ENCODE measurements around the gene SPATA16.
"Not testable (repeated sequence)": the region's sequence is repeated elsewhere in the genome, so short reads cannot be mapped to it uniquely, and the experiment has no call there.

Gene SPATA16

GRCh38 chr3:173140986-173141385, at the start of gene SPATA16:
Gene SPATA16, minus strand, starts transcription at chr3:173141235. Its CDS starts 23,504 bp downstream, at chr3:173117731.
- no peak for DNase-seq

- not testable (repeated sequence) for DNase-seq
Measured at GRCh38 chr3:173183022-173183421, 42.0 kb upstream of the SPATA16 start.

- DNase-seq: no peak
Measured at GRCh38 chr3:173173652-173174051, 32.6 kb upstream of the SPATA16 start.

DNA sequence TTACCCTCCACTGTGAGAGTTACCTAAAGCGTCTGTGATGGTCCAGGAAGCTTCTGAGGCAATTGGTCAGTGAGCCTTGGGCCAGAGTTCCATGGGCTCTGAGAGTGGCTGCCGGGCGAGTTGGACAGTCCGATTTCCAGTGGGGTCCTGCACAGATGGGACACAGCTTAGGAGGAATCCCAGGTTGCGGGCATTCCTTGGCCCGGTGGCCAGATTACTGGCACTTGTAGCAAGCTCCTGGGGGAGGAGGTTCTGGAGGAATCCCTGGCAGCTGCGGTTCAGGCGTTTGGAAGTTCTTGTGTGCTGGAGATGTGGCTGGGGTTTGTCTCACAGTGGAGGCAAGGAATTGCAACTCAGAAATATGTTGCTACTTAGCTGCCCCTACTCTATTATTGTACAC, 18.1 kb upstream of the SPATA16 start:
- not testable (repeated sequence) for DNase-seq

DNA sequence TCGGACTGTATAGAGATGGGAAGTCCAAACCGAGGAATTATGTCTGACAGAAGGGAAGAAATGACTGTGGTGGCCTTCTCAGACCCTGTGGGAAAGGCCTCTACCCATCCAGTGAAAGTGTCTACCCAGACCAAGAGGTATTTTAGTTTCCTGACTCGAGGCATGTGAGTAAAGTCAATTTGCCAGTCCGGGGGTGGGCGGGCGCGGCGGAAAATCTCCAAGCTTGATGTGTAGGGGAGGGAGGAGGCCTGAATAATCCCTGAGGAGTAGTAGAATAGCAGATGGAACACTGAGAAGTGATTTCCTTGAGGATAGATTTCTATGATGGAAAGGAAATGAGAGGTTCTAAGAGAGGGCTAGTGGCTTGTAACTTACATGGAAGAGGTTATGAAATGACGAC, 15.5 kb upstream of the SPATA16 start:
- not testable (repeated sequence) for DNase-seq

GRCh38 chr3:173153631-173154030, 12.6 kb upstream of the SPATA16 start:
- no peak for DNase-seq

GRCh38 chr3:173139420-173139819, 1.6 kb downstream of the SPATA16 start:
- peak; percentile 46 for DNase-seq

DNA sequence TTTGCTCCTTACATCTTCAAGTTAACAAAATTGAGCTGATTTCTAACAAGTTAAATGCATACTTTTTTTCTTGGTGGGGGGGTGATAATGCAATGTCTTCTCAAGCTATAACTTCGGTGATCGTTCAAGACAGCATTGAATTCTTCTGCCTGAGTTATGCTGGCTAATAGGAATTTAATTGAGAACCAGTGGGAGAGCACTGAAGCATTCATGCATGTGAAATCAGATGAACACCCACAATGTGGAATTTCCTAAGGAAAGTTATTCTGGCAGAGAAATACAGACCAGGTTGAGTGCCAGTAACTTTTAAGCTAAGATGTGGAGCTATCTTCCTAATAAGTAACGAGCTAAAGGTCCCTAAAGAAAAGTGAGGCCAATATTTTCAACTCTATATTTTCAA, 3.0 kb downstream of the SPATA16 start:
- DNase-seq: peak; percentile 31

GRCh38 chr3:173135059-173135458, 6.0 kb downstream of the SPATA16 start:
- DNase-seq: no peak

DNA sequence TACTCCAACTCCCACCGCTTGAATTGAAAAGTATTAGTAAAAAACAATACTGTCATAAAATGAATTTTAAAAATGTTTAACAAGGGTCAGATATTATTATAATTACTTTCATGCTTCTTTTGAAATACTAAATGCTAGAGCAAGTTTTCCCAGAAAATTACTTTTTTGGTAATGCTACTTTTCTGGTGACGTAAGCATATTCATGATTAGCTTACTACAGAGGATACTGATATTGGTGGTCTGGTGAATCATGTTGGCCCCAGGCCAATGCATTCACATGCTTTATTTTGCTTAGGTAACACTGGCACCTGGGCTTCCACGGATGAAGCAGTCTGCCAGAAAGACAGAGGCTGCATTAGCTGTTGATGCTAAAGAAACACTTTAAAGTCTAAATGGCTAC, 12.4 kb downstream of the SPATA16 start:
- no peak for DNase-seq

- no peak for DNase-seq
Measured at GRCh38 chr3:173111321-173111720, 29.7 kb downstream of the SPATA16 start.

DNA sequence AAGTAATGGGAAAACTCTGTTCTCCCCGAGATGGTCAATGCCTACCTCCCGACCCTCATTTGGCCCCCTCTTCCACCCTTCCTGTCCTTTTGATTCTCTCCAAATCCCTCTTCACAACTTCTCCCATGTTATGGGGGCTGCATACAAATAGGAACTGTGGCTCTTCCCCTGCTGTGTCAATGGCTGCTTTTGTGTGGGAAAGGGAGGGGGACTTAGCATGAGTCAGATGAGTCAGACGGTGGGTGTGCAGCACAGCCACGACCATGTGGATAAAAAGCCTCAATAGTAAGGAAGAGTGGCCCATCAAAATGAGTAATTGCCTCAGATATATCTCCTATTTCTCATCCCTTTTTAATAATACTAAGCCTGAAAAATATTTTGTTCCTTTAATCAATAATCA, 31.9 kb downstream of the SPATA16 start:
- DNase-seq: no peak

- DNase-seq: no peak
Measured at GRCh38 chr3:173103469-173103868, 37.6 kb downstream of the SPATA16 start.

DNA sequence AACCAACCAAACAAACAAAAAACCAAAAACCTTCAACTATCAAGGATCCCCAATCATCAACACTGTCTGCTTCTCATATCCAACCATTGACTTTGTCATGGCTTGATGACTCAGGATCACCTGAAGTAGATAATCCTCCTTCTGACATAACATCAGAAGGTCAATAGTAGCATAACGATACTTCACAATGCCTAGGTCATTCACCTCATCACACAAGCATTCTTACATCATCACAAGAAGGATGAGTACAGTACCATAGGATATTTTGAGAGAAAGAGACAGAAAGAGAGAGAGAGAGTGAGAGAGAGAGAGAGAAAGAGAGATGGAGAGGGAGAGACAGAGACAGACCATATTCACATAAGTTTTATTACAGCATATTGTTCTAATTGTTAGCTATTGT, 42.1 kb downstream of the SPATA16 start:
- no peak for DNase-seq

- DNase-seq: no peak
Measured at GRCh38 chr3:173096994-173097785, 43.8 kb downstream of the SPATA16 start.

DNA sequence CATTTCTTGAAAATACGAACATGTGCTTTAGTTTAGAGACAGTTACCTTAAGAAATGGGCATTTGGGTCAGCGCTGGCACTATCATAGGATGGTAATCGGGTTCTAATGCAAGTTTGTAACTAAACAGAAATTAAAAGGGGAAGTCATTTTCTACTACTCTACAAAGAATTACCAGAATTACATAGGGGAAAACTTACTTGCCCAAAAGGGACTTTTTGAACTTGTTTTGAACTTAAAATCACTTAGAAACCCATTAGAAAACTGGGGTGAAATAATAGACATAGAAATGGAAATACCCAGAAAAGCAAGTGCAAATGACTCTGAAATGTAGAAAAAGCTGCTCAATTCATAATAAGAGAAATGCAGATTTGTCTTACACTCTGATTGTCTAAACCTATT, 44.9 kb downstream of the SPATA16 start:
- no peak for DNase-seq

DNA sequence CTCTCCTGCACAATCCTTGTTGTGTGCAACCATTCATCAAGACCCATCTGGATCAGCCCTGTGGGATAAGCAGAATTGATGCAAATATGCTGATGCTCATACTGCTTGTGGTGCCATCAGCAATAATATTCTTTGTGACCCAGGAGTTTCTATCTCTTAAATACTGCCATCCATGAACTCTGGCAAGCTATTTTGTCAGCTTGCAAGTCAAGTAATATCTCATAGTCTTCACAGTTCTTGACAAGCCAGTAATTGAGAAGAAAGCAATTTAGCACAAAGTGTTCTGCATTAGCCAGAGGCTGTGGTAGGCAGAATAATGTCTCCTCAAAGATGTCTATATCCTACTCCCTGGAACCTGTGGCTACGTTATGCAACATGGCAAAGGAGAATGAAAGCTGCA, 49.0 kb downstream of the SPATA16 start:
- no peak for DNase-seq

DNA sequence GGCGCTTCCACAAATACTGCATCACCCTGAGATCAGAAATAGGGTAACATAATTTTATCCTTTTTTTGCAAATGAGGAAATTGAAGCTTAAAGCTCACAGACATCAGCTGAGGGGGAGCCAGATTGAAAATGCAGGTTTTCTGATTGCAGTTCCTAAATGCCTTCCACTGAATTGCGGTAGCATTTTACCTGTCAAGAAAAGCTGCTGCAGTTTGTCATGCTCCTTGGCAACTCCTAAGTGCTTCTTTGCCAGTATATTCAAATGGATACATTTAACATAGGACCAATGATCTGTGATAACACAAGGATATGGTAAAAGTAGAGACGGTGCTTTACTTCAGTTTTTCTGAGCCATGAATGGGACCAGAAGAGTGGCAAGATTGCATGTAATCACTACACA, 50.5 kb downstream of the SPATA16 start:
- no peak for DNase-seq

DNA sequence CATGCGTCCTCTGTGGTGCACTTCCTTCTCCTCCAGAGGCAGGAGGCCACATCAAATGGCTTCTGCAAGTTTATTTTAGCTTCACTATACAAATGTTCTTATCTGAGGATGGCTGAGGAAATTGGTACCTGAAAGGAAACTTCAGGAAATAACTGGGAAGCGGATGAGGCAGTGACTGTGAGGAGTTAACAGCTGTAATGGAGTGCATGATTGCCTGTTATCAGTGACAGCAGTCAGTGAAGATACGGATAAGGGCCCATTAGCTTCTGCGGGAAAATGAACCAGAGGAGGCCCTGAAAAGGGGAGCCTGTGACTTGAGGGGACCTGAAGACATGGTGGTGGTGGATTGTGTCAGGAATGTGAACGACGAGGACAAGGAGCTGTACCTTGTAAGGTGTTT, 51.8 kb downstream of the SPATA16 start:
- no peak for DNase-seq

- no peak for DNase-seq
Measured at GRCh38 chr3:173078525-173078924, 62.5 kb downstream of the SPATA16 start.

GRCh38 chr3:173066044-173067004, 74.7 kb downstream of the SPATA16 start:
- peak; percentile 90 for DNase-seq

DNA sequence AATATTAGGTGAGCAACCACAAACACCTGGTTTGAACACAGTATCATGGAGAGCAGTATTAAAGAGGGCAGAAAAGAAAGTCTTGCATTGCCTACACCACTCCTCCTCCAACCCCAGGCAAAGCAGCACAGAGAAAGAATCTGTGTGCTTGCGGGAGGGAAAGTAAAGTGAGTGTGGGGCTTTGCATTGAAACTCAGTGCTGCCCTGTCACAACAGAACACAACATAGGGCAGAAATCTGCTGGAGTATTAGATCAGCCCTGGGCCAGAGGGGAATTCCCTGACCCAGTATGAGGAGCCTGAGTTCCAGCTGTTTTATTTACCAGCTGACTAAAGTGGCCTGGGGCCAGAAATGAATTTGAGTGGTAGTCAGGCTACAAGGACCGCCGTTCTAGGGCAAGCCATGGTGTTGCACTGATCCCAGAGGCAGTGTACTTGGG, 75.5 kb downstream of the SPATA16 start:
- no peak for DNase-seq

DNA sequence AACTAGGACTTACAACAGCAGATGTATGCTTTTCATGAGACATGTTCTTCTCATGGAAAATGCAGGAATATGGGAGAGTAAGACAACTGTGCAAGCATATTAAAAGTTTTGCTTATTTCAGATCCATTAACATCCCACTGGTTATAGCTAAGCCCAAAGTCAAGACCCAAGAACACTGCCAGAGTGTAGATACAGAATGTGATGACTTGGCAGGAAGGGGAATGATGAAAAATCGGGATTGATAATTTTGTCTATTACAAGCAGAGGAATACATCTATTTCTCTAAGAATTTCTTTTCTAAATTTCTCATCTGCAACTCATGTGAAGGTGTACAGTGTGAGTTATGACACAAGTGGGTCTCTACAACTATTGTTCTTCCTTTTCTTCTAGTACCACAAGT, 76.4 kb downstream of the SPATA16 start:
- DNase-seq: no peak

- DNase-seq: no peak
Measured at GRCh38 chr3:173058229-173058628, 82.8 kb downstream of the SPATA16 start.

Measured in NCI-H2171 treated with DMSO at 0.1 percent for 48 hours (cell line).